HCT116 (cell line): ENCODE results near the gene GSG1L. TPM values are rescaled to one million over a fixed set of nuclear protein-coding genes. Genes with fewer than 3 reads are reported as not detected.

Experiments used
- ATAC-seq: fragments of 200-7000 bp; cut with Tn5 transposase; 2 replicates; pipeline ENCODE4 v1.9.1; 2020; ENCODE audit warnings: mild to moderate bottlenecking, moderate library complexity
- BruUV-seq: library from RNA; stranded (reverse); fragments of 400-500 nt; replicated peaks from 2 replicates; lab custom pipeline; 2021; lab: Mats Ljungman, UMichigan
- CTCF ChIA-PET: fragments of 300-600 bp; sonication (Branson Sonifier 250); formaldehyde crosslinking; loops from one replicate; lab custom pipeline; 2021; ENCODE audit warnings: antibody characterized with exemption; lab: Charles Lee
- POLR2A ChIA-PET: fragments of 300-600, 350-600 bp; sonication (Branson Sonifier 250); formaldehyde crosslinking; loops from one replicate; lab custom pipeline; 2021; ENCODE audit warnings: antibody characterized with exemption; lab: Charles Lee
- RAD21 ChIA-PET, 2 experiments: fragments of 300-600 bp; sonication (Branson Sonifier 250); formaldehyde crosslinking; loops; one replicate each; lab custom pipeline; 2023; ENCODE audit warnings: low total read pairs in 2 of 2; ENCODE audit not compliant: uncharacterized antibody in 2 of 2, unreplicated experiment in 2 of 2, low non-redundant PET in 1 of 2; lab: Charles Lee
- DNase-seq: peaks from one replicate; pipeline ENCODE4 v3.0.0-alpha.2; 2010; ENCODE audit warnings: low read depth, low spot score
- H2AFZ ChIP-seq: fragments of 200-600 bp; shearing (Covaris generic), sonication (generic); 2 replicates; pipeline ENCODE4 v1.6.1; 2017; ENCODE audit warnings: low read depth, mixed run types, mixed read lengths, antibody characterized with exemption, low read length; ENCODE audit not compliant: poor library complexity, severe bottlenecking
- H3K27ac ChIP-seq: 2 replicates; pipeline ENCODE4 v1.5.1; 2012; ENCODE audit warnings: low read depth, low read length
- H3K27me3 ChIP-seq: fragments of 200-600 bp; sonication (generic); 2 replicates; pipeline ENCODE4 v1.6.1; 2016; ENCODE audit warnings: mixed run types, low read length, mixed read lengths; ENCODE audit not compliant: insufficient read depth
- H3K36me3 ChIP-seq, 2 experiments: fragments of 200-500 bp in 1 of 2; fragments of 200-600 bp in 1 of 2; sonication (Bioruptor generic) in 1 of 2; sonication (generic) in 1 of 2; 2 replicates each; pipeline versions ENCODE4 v1.5.1 to v1.6.1; 2014 to 2016; ENCODE audit warnings: low read length in 2 of 2, inconsistent platforms in 1 of 2, mixed read lengths in 1 of 2, mixed run types in 1 of 2; ENCODE audit not compliant: insufficient read depth in 2 of 2, control insufficient read depth in 1 of 2
- H3K4me1 ChIP-seq, 2 experiments: fragments of 200-600 bp in 1 of 2; sonication (generic) in 1 of 2; 2 replicates each; pipeline versions ENCODE4 v1.5.1 to v1.6.1; 2012 to 2017; ENCODE audit warnings: low read length in 2 of 2, inconsistent platforms in 1 of 2, mild to moderate bottlenecking in 1 of 2, mixed read lengths in 1 of 2, mixed run types in 1 of 2, moderate library complexity in 1 of 2; ENCODE audit not compliant: insufficient read depth in 2 of 2, control insufficient read depth in 1 of 2
- H3K4me2 ChIP-seq: fragments of 200-600 bp; sonication (generic); 2 replicates; pipeline ENCODE4 v1.6.1; 2017; ENCODE audit warnings: mixed run types, low read length, mixed read lengths
- H3K4me3 ChIP-seq, 2 experiments: fragments of 200-600 bp in 1 of 2; sonication (generic) in 1 of 2; replicated peaks in 1 of 2; 2 replicates each; pipeline ENCODE4 v1.5.1; 2011 to 2016; ENCODE audit warnings: low read length in 2 of 2, control low read depth in 1 of 2, low read depth in 1 of 2, mild to moderate bottlenecking in 1 of 2, mixed read lengths in 1 of 2, mixed run types in 1 of 2
- H3K79me2 ChIP-seq: fragments of 200-600 bp; sonication (generic); 2 replicates; pipeline ENCODE4 v1.6.1; 2017; ENCODE audit warnings: mild to moderate bottlenecking, mixed run types, low read length, moderate library complexity, mixed read lengths; ENCODE audit not compliant: insufficient read depth
- H3K9ac ChIP-seq: fragments of 200-600 bp; sonication (generic); 2 replicates; pipeline ENCODE4 v1.6.1; 2016; ENCODE audit warnings: low read length, mixed read lengths
- H3K9me2 ChIP-seq: fragments of 200-600 bp; sonication (generic), shearing (Covaris generic); 2 replicates; pipeline ENCODE4 v1.6.1; 2017; ENCODE audit warnings: mixed run types, mild to moderate bottlenecking, moderate library complexity; ENCODE audit not compliant: insufficient read depth
- H3K9me3 ChIP-seq, 2 experiments: fragments of 200-500 bp in 1 of 2; fragments of 200-600 bp in 1 of 2; sonication (Bioruptor generic) in 1 of 2; sonication (generic) in 1 of 2; 2 replicates each; pipeline ENCODE4 v1.6.1; 2014 to 2017; ENCODE audit warnings: low read length in 2 of 2, mixed read lengths in 2 of 2, inconsistent platforms in 1 of 2, low read depth in 1 of 2, mild to moderate bottlenecking in 1 of 2, mixed run types in 1 of 2, moderate library complexity in 1 of 2; ENCODE audit not compliant: control insufficient read depth in 1 of 2, insufficient read depth in 1 of 2
- H4K20me1 ChIP-seq: fragments of 200-600 bp; sonication (generic), shearing (Covaris generic); 2 replicates; pipeline ENCODE4 v1.6.1; 2017; ENCODE audit warnings: mixed run types, mild to moderate bottlenecking, moderate library complexity; ENCODE audit not compliant: insufficient read depth
- CBX3 ChIP-seq: IDR thresholded peaks from 2 replicates; pipeline ENCODE4 v1.6.1; 2012; ENCODE audit warnings: low read depth
- CEBPB ChIP-seq: IDR thresholded peaks from 2 replicates; pipeline ENCODE4 v1.6.1; 2012; ENCODE audit warnings: low read depth
- EGR1 ChIP-seq: IDR thresholded peaks from 2 replicates; pipeline ENCODE4 v1.6.1; 2012; ENCODE audit warnings: low read depth
- EZH2 ChIP-seq: fragments of 200-600 bp; sonication (generic); IDR thresholded peaks from 2 replicates; pipeline ENCODE4 v1.6.1; 2017; ENCODE audit warnings: antibody characterized with exemption, mixed run types
- FOSL1 ChIP-seq: IDR thresholded peaks from 2 replicates; pipeline ENCODE4 v1.6.1; 2012; ENCODE audit warnings: low read depth
- JUND ChIP-seq: IDR thresholded peaks from 2 replicates; pipeline ENCODE4 v1.6.1; 2012
- SIN3A ChIP-seq: IDR thresholded peaks from 2 replicates; pipeline ENCODE4 v1.6.1; 2012; ENCODE audit warnings: low read depth
- SRF ChIP-seq: IDR thresholded peaks from 2 replicates; pipeline ENCODE4 v1.6.1; 2012; ENCODE audit warnings: low read depth
- TCF7L2 ChIP-seq: IDR thresholded peaks from 2 replicates; pipeline ENCODE4 v1.7.0; 2011; ENCODE audit warnings: borderline replicate concordance, inconsistent platforms; ENCODE audit not compliant: insufficient read depth, insufficient read length; ENCODE audit errors: extremely low read depth
- YY1 ChIP-seq: IDR thresholded peaks from 2 replicates; pipeline ENCODE4 v1.6.1; 2011; ENCODE audit warnings: low read length, low read depth, moderate library complexity, mild to moderate bottlenecking; ENCODE audit not compliant: insufficient replicate concordance; ENCODE audit errors: extremely low read depth
- ZFX ChIP-seq: fragments of 450-650 bp; IDR thresholded peaks from 2 replicates; pipeline ENCODE4 v1.6.1; 2017
- intact Hi-C: fragments of 100-400 bp; cut with micrococcal nuclease; formaldehyde crosslinking; loops from 2 replicates; pipeline ENCODE4 v1.10.0; 2022
- total RNA-seq: library from RNA; stranded (reverse); gene quantifications from one replicate; pipeline ENCODE4 v1.2.1, GENCODE V29; 2021; ENCODE audit not compliant: unreplicated experiment
- TF ChIP-seq, protein P1 (sequence below): IDR thresholded peaks from 2 replicates; pipeline ENCODE4 v1.6.1; 2011; ENCODE audit warnings: mild to moderate bottlenecking, low read length, moderate library complexity; ENCODE audit not compliant: insufficient replicate concordance; ENCODE audit errors: extremely low read depth
- TF ChIP-seq, protein P2 (sequence below), 3 experiments: fragments of 200-600 bp in 1 of 3; sonication (generic) in 1 of 3; IDR thresholded peaks in 2 of 3; conservative IDR thresholded peaks in 1 of 3; 2 replicates each; pipeline ENCODE4 v1.5.1; 2012 to 2017; ENCODE audit warnings: low read depth in 2 of 3, low read length in 2 of 3, antibody characterized with exemption in 1 of 3, borderline replicate concordance in 1 of 3, control low read depth in 1 of 3, mild to moderate bottlenecking in 1 of 3, mixed read lengths in 1 of 3, mixed run types in 1 of 3, moderate library complexity in 1 of 3; ENCODE audit not compliant: insufficient read depth in 1 of 3

GSG1L gene
- total RNA-seq, 1 experiment from 2014 or later = not detected

DNA sequence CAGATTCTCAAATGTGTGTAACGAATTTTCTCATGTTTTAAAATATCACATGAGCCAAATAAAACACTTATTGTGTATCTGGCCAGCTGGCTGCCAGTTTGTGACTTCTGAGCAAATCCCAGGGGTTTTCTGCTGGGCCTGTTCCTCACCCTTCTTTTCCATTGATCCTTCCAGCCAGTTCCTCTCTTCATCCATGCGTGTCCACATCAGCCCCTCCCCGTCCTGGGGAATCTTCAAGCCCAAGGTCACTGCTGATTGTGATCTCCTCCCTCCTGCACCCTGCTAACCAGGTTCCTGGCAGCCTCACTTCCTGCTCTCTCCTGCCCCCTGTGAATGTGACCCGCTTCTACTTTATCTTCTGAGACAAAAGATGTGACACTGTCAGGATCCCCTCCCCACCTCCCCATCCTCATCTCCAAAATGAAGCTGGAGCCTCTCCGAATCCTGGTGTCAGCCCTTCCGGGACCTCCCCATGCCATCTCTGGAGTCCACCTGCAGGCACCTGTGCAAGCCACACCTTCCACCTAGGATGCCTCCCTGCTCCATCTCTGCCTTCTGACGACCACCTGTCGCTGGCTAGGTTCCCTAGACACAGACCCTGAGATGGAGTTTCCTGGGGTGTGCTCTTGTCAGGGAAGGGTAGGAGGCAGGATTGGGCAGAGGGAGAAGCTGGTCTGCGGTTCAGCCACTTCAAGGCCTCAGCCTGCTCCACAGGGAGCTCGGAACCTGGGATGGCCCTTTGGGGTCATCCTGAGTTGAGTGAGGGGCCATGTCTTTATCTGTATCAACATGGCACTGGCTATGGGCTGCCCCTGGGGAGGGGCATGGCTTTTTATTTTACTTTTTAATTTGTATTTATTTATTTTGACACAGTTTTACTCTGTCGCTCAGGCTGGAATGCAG, 308.5 kb downstream of the GSG1L start:
- H3K27ac ChIP-seq = no peak overlapping the region
- H3K9me3 ChIP-seq = no peaks in the 10 kb centered on the region
- H3K79me2 ChIP-seq = no peaks in the 10 kb centered on the region
- no peaks in the 10 kb centered on the region for H4K20me1 ChIP-seq
- no peaks in the 10 kb centered on the region for H3K36me3 ChIP-seq
- RAD21 ChIA-PET = no interaction called here
- POLR2A ChIA-PET = no interaction called here
- H3K4me2 ChIP-seq = no peak overlapping the region
- DNase-seq = no peak
- no peak overlapping the region for H2AFZ ChIP-seq
- ATAC-seq = no peak
- H3K9ac ChIP-seq = no peak overlapping the region
- CTCF ChIA-PET = no interaction called here
- no peaks in the 10 kb centered on the region for H3K27me3 ChIP-seq
- H3K4me3 ChIP-seq = no peak overlapping the region
- intact Hi-C loops = no loop called here
- TF ChIP-seq SRF (no peak), CBX3 (no peak)
- TF ChIP-seq, protein P1, sequence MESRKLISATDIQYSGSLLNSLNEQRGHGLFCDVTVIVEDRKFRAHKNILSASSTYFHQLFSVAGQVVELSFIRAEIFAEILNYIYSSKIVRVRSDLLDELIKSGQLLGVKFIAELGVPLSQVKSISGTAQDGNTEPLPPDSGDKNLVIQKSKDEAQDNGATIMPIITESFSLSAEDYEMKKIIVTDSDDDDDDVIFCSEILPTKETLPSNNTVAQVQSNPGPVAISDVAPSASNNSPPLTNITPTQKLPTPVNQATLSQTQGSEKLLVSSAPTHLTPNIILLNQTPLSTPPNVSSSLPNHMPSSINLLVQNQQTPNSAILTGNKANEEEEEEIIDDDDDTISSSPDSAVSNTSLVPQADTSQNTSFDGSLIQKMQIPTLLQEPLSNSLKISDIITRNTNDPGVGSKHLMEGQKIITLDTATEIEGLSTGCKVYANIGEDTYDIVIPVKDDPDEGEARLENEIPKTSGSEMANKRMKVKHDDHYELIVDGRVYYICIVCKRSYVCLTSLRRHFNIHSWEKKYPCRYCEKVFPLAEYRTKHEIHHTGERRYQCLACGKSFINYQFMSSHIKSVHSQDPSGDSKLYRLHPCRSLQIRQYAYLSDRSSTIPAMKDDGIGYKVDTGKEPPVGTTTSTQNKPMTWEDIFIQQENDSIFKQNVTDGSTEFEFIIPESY = no peak
- peaks cover 0 to 14% of the 10 kb centered on the region in 2 experiments; a peak in 2 of 4 replicates for H3K4me1 ChIP-seq
- BruUV-seq = no TSS peak
- no peaks in the 10 kb centered on the region for H3K9me2 ChIP-seq

DNA sequence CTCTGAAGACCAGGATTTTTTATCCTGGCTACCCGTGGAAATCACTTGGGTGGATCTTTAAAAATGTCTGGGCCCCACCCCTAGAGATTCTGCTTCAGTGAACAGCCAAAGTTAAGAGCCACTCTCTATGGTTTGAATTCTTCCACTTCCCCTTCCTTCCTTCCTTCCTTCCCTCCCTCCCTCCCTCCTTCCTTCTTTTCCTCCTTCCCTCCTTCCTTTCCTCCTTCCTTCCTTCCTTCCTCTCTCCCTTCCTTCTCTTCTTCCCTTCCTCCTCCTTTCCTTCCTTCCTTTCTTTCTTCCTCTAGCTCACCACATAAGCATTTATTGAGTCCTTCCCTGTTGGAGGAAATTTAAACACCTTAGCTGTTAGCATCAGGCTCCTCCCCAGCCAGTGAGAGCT, 310.0 kb downstream of the GSG1L start:
- Histone ChIP-seq H3K9me3 (no peaks in the 10 kb centered on the region), H3K27me3 (no peaks in the 10 kb centered on the region), H3K9ac (no peak overlapping the region), H3K79me2 (no peaks in the 10 kb centered on the region), H3K4me1 (peaks cover 7 to 9% of the 10 kb centered on the region in 2 experiments), H2AFZ (no peak overlapping the region), H3K27ac (no peak overlapping the region), H3K36me3 (no peaks in the 10 kb centered on the region), H3K4me3 (no peak overlapping the region), H3K4me2 (no peak overlapping the region), H3K9me2 (no peaks in the 10 kb centered on the region), H4K20me1 (no peaks in the 10 kb centered on the region)
- DNase-seq (no peak), ATAC-seq (no peak)
- RAD21 ChIA-PET = no interaction called here
- intact Hi-C loops = no loop called here
- POLR2A ChIA-PET = no interaction called here
- CTCF ChIA-PET = no interaction called here
- BruUV-seq = no TSS peak
- TF ChIP-seq YY1 = no peak
- no peak for TF ChIP-seq CEBPB
- TF ChIP-seq, protein P1 = no peak
- no peak for TF ChIP-seq SIN3A
- no peak for TF ChIP-seq JUND
- no peak for TF ChIP-seq TCF7L2
- no peak for TF ChIP-seq ZFX
- TF ChIP-seq FOSL1 = no peak
- no peak for TF ChIP-seq EGR1
- TF ChIP-seq, protein P2, sequence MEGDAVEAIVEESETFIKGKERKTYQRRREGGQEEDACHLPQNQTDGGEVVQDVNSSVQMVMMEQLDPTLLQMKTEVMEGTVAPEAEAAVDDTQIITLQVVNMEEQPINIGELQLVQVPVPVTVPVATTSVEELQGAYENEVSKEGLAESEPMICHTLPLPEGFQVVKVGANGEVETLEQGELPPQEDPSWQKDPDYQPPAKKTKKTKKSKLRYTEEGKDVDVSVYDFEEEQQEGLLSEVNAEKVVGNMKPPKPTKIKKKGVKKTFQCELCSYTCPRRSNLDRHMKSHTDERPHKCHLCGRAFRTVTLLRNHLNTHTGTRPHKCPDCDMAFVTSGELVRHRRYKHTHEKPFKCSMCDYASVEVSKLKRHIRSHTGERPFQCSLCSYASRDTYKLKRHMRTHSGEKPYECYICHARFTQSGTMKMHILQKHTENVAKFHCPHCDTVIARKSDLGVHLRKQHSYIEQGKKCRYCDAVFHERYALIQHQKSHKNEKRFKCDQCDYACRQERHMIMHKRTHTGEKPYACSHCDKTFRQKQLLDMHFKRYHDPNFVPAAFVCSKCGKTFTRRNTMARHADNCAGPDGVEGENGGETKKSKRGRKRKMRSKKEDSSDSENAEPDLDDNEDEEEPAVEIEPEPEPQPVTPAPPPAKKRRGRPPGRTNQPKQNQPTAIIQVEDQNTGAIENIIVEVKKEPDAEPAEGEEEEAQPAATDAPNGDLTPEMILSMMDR (IDR thresholded peaks at IDR 0.05 in 2 of 3, conservative IDR thresholded peaks at IDR 0.05 in 1 of 3; ENCODE audit: borderline replicate concordance in 1 of 3, insufficient read depth in 1 of 3, low read depth in 2 of 3, low read length in 2 of 3) = no peak
- TF ChIP-seq EZH2 = no peak
